Lower leg skin (tissue), 4 donors: ENCODE results near the gene ZNF407. TPM values are rescaled to one million over a fixed set of nuclear protein-coding genes. Genes with fewer than 3 reads are reported as not detected.

Experiments
- DNase-seq, 2 donors: peaks; one replicate each; pipeline ENCODE4 v3.0.0-alpha.2; 2019; ENCODE audit warnings: low spot score in 2 of 2
- H3K4me3 ChIP-seq: fragments of 200-600 bp; sonication (generic); 2 replicates; pipeline ENCODE4 v1.5.1; 2017; ENCODE audit warnings: mild to moderate bottlenecking, low read depth; ENCODE audit not compliant: poor library complexity, severe bottlenecking
- CTCF ChIP-seq, 3 donors: fragments of 450-650 bp; IDR thresholded peaks; one replicate each; pipeline ENCODE4 v1.5.1; 2016; ENCODE audit warnings: antibody characterized with exemption in 3 of 3, mild to moderate bottlenecking in 3 of 3, moderate library complexity in 2 of 3
- POLR2A ChIP-seq, 2 donors: fragments of 450-650 bp; IDR thresholded peaks; one replicate each; pipeline ENCODE4 v1.6.1; 2016 to 2017; ENCODE audit warnings: antibody characterized with exemption in 2 of 2, mild to moderate bottlenecking in 1 of 2, moderate library complexity in 1 of 2
- WGBS, 2 donors: methylation state at CpG; one replicate each; pipeline ENCODE4 v1.1.5; 2018; 5-methylcytosine and 5-hydroxymethylcytosine counted together
- intact Hi-C: fragments of 100-400 bp; cut with DNase I; formaldehyde crosslinking; loops from one replicate; pipeline ENCODE4 v1.15.0; 2023; ENCODE audit warnings: low total_unique reads
- total RNA-seq, 4 donors: library from RNA; depleted of rRNA; stranded (reverse); fragments of >200 nt; gene quantifications; one replicate each; pipeline ENCODE4 v1.1.0, GENCODE V29; 2016

The ZNF407 gene
- total RNA-seq, 4 donors from 2014 or later: 7.0 to 13.9 (median 10.9) TPM

GRCh38 chr18:74589021-74589420, 8.6 kb upstream of the ZNF407 start:
- no peak for TF ChIP-seq POLR2A (IDR thresholded peaks at IDR 0.05)
- no peak for TF ChIP-seq CTCF (IDR thresholded peaks at IDR 0.05)
- 59 to 69% methylated on average over 6 of the region's 6 CpGs for WGBS, 2 donors
- intact Hi-C loops: no loop called here
- DNase-seq: no peak
- no peak overlapping the region for H3K4me3 ChIP-seq

GRCh38 chr18:74589811-74590210, 7.9 kb upstream of the ZNF407 start:
- TF ChIP-seq CTCF (IDR thresholded peaks at IDR 0.05): no peak
- TF ChIP-seq POLR2A (IDR thresholded peaks at IDR 0.05): no peak
- intact Hi-C loops: no loop called here
- WGBS, 2 donors: 85 to 88% methylated on average over 3 of the region's 3 CpGs
- DNase-seq: no peak
- no peak overlapping the region for H3K4me3 ChIP-seq

GRCh38 chr18:74590671-74591070, 7.0 kb upstream of the ZNF407 start:
- no peak for TF ChIP-seq POLR2A (IDR thresholded peaks at IDR 0.05)
- H3K4me3 ChIP-seq: no peak overlapping the region
- WGBS, 2 donors: 52 to 67% methylated on average over 1 of the region's 1 CpG
- intact Hi-C loops: no loop called here
- no peak for DNase-seq

GRCh38 chr18:74595431-74595830, 2.2 kb upstream of the ZNF407 start:
- intact Hi-C loops: no loop called here
- no peak overlapping the region for H3K4me3 ChIP-seq
- no peak for DNase-seq
- TF ChIP-seq CTCF (IDR thresholded peaks at IDR 0.05) (no peak), POLR2A (IDR thresholded peaks at IDR 0.05) (no peak)

- peak; percentile 37 to 94 for DNase-seq
- TF ChIP-seq CTCF (IDR thresholded peaks at IDR 0.05) (no peak), POLR2A (IDR thresholded peaks at IDR 0.05) (no peak)
- 0% methylated on average over 33 to 41 of the region's 41 CpGs for WGBS, 2 donors
- intact Hi-C loops: no loop called here
- H3K4me3 ChIP-seq: peak overlapping the region; percentile 92
These were observed 522 bp upstream of the ZNF407 start for GRCh38 chr18:74597034-74597661.

GRCh38 chr18:74598350-74599001, 806 bp downstream of the ZNF407 start:
- peak; percentile 24 to 85 for DNase-seq

More at GRCh38 chr18:74598350-74599001, 806 bp downstream of the ZNF407 start:
- TF ChIP-seq POLR2A (IDR thresholded peaks at IDR 0.05) (no peak), CTCF (IDR thresholded peaks at IDR 0.05) (no peak)
- WGBS, 2 donors: 0 to 1% methylated on average over 25 to 31 of the region's 44 CpGs
- intact Hi-C loops: no loop called here
- peak overlapping the region; percentile 92 for H3K4me3 ChIP-seq
